K562 (cell line): ENCODE data around the gene HSD3B7. TPM values are rescaled to one million over a fixed set of nuclear protein-coding genes. Genes with fewer than 3 reads are reported as not detected.

Experiments used
- AFF4 ChIP-seq: sonication (generic); formaldehyde crosslinking; IDR thresholded peaks from 2 replicates; pipeline ENCODE4 v1.8.0; 2023; ENCODE audit warnings: mild to moderate bottlenecking, missing genetic modification reagents
- ATF6 ChIP-seq: sonication (generic); formaldehyde crosslinking; IDR thresholded peaks from 2 replicates; pipeline ENCODE4 v1.4.0; 2020; ENCODE audit warnings: mild to moderate bottlenecking, missing genetic modification reagents
- BMI1 ChIP-seq: fragments of 150-350 bp; IDR thresholded peaks from 2 replicates; pipeline ENCODE4 v1.6.1; 2014; ENCODE audit warnings: low read length
- BRF1 ChIP-seq: IDR thresholded peaks from 3 replicates; pipeline ENCODE4 v1.6.1; 2011; ENCODE audit warnings: borderline replicate concordance, mild to moderate bottlenecking; ENCODE audit not compliant: insufficient read length; ENCODE audit errors: extremely low read depth
- E4F1 ChIP-seq: fragments of 250-450 bp; sonication (Bioruptor Pico); IDR thresholded peaks from 2 replicates; pipeline ENCODE4 v1.5.0; 2021; ENCODE audit warnings: mild to moderate bottlenecking, borderline replicate concordance
- ELK1 ChIP-seq: sonication (generic); formaldehyde crosslinking; IDR thresholded peaks from 2 replicates; pipeline ENCODE4 v1.8.1; 2022; ENCODE audit warnings: missing genetic modification reagents
- POLR2AphosphoS5 ChIP-seq: IDR thresholded peaks from 2 replicates; pipeline ENCODE4 v1.6.1; 2011; ENCODE audit warnings: mild to moderate bottlenecking, low read depth, low read length, moderate library complexity; ENCODE audit not compliant: control insufficient read depth, insufficient read depth
- TSHZ1 ChIP-seq: fragments of 250-450 bp; sonication (Bioruptor Pico); IDR thresholded peaks from 2 replicates; pipeline ENCODE4 v1.4.0; 2020; ENCODE audit warnings: mild to moderate bottlenecking, moderate library complexity
- ZNF277 ChIP-seq: fragments of 250-450 bp; sonication (Bioruptor Pico); IDR thresholded peaks from 2 replicates; pipeline ENCODE4 v1.8.0; 2022; ENCODE audit warnings: inconsistent platforms, mild to moderate bottlenecking, moderate library complexity, borderline replicate concordance
- ZNF780A ChIP-seq: fragments of 250-450 bp; sonication (Bioruptor Pico); IDR thresholded peaks from 2 replicates; pipeline ENCODE4 v1.5.0; 2021; ENCODE audit warnings: mild to moderate bottlenecking
- polyA plus RNA-seq, 8 experiments: library from polyadenylated mRNA; depleted of rRNA in 4 of 8; stranded (reverse) in 5 of 8; unstranded in 3 of 8; fragments of >200 nt; fragmentation: Nextera tagmentation in 2 of 8; fragmentation: Illumina TruSeq in 1 of 8; extraction: Ambion mirVana in 2 of 8; extraction: Trizol in 1 of 8; gene quantifications; 2 replicates each; pipeline versions ENCODE4 v1.2.1 to v1.2.3, GENCODE V29; 2011 to 2014; ENCODE audit warnings: inconsistent platforms in 1 of 8, missing spikeins in 1 of 8
- total RNA-seq, 7 experiments: library from RNA; depleted of rRNA in 6 of 7; stranded (reverse); fragments of >200 nt in 6 of 7; fragmentation: Illumina TruSeq in 2 of 7; extraction: Trizol in 2 of 7; gene quantifications; 2 replicates each; pipeline versions ENCODE4 v1.2.1 to v1.2.3, GENCODE V29; 2011 to 2021; ENCODE audit warnings: low replicate concordance in 1 of 7

HSD3B7 gene
- total and polyA plus RNA-seq, 9 of the 15 experiments (the other 6 are each of a cell fraction or from before 2014, with no cell fraction given), result 5.4 to 49.1 (median 23.0) TPM

- TF ChIP-seq AFF4 (CRISPR knock-in tag), result peak; percentile 44; the same call in 1 of the 2 replicates
- no peak for TF ChIP-seq ELK1 (CRISPR knock-in tag)
- TF ChIP-seq POLR2AphosphoS5, result no peak; the same call in 1 of the 2 replicates
- TF ChIP-seq TSHZ1, result no peak
- TF ChIP-seq ATF6, result peak; percentile 84; the same call in 1 of the 2 replicates
- TF ChIP-seq BMI1, result no peak
- no peak for TF ChIP-seq E4F1
- TF ChIP-seq ZNF277 (CRISPR knock-in tag), result no peak
- TF ChIP-seq ZNF780A (CRISPR knock-in tag), result no peak; the same call in 1 of the 2 replicates
- TF ChIP-seq BRF1, result no peak
Observed at GRCh38 chr16:30956601-30957455, 28.2 kb upstream of the HSD3B7 start (continued).
